Hepatocyte (in vitro differentiated cells): Measurements from ENCODE around the gene CELSR1. TPM values are rescaled to one million over a fixed set of nuclear protein-coding genes. Genes with fewer than 3 reads are reported as not detected.

Experiments
- DNase-seq: peaks from one replicate; pipeline ENCODE4 v3.0.0-alpha.2; 2016; ENCODE audit warnings: low spot score
- H2AFZ ChIP-seq: fragments of 200-600 bp; sonication (generic); 2 replicates; pipeline ENCODE4 v1.6.0; 2016; ENCODE audit warnings: antibody characterized with exemption, mild to moderate bottlenecking
- H3K27ac ChIP-seq: fragments of 200-600 bp; sonication (generic); 2 replicates; pipeline ENCODE4 v1.5.1; 2016; ENCODE audit warnings: mild to moderate bottlenecking
- H3K27me3 ChIP-seq: fragments of 200-600 bp; sonication (generic); 2 replicates; pipeline ENCODE4 v1.6.1; 2016
- H3K36me3 ChIP-seq: fragments of 200-600 bp; sonication (generic); replicated peaks from 2 replicates; pipeline ENCODE4 v1.5.1; 2016; ENCODE audit warnings: low read depth; ENCODE audit not compliant: insufficient read depth
- H3K4me1 ChIP-seq: fragments of 200-600 bp; sonication (generic); 2 replicates; pipeline ENCODE4 v1.5.1; 2016; ENCODE audit warnings: mild to moderate bottlenecking, moderate library complexity; ENCODE audit not compliant: insufficient read depth
- H3K4me2 ChIP-seq: fragments of 200-600 bp; sonication (generic); 2 replicates; pipeline ENCODE4 v1.6.0; 2016
- H3K4me3 ChIP-seq: fragments of 200-600 bp; sonication (generic); 2 replicates; pipeline ENCODE4 v1.5.1; 2016; ENCODE audit warnings: mild to moderate bottlenecking
- H3K79me2 ChIP-seq: fragments of 200-600 bp; sonication (generic); 2 replicates; pipeline ENCODE4 v1.6.0; 2017; ENCODE audit warnings: mild to moderate bottlenecking
- H3K9me2 ChIP-seq: fragments of 200-600 bp; sonication (generic); replicated peaks from 2 replicates; pipeline ENCODE4 v1.6.0; 2017; ENCODE audit warnings: mild to moderate bottlenecking; ENCODE audit not compliant: insufficient read depth
- H3K9me3 ChIP-seq: fragments of 200-600 bp; sonication (generic); 2 replicates; pipeline ENCODE4 v1.5.1; 2016; ENCODE audit warnings: low read depth, mild to moderate bottlenecking
- H4K20me1 ChIP-seq: fragments of 200-600 bp; sonication (generic); 2 replicates; pipeline ENCODE4 v1.6.0; 2016; ENCODE audit warnings: mild to moderate bottlenecking; ENCODE audit not compliant: insufficient read depth, poor library complexity, severe bottlenecking
- EZH2 ChIP-seq: fragments of 200-600 bp; sonication (generic); IDR thresholded peaks from 2 replicates; pipeline ENCODE4 v1.6.1; 2016; ENCODE audit warnings: antibody characterized with exemption, mild to moderate bottlenecking, borderline replicate concordance
- EZH2phosphoT487 ChIP-seq: fragments of 200-600 bp; sonication (generic); IDR thresholded peaks from one replicate; pipeline ENCODE4 v1.6.1; 2018; ENCODE audit warnings: antibody characterized with exemption, mild to moderate bottlenecking, low read depth, moderate library complexity; ENCODE audit not compliant: unreplicated experiment, severe bottlenecking
- WGBS: methylation state at CpG from one replicate; pipeline ENCODE4 v1.1.6; 2016; ENCODE audit warnings: low lambda C conversion rate; ENCODE audit errors: missing lambda C conversion rate; 5-methylcytosine and 5-hydroxymethylcytosine counted together
- polyA plus RNA-seq: library from polyadenylated mRNA; unstranded; fragments of >200 nt; fragmentation: Nextera tagmentation; extraction: Ambion mirVana; gene quantifications from 2 replicates; pipeline ENCODE4 v1.2.1, GENCODE V29; 2016
- total RNA-seq: library from RNA; depleted of rRNA; stranded (reverse); fragments of >200 nt; gene quantifications from 2 replicates; pipeline ENCODE4 v1.2.3, GENCODE V29; 2014
- TF ChIP-seq, protein P1 (sequence below): fragments of 200-600 bp; sonication (generic); IDR thresholded peaks from 2 replicates; pipeline ENCODE4 v1.5.1; 2016; ENCODE audit warnings: antibody characterized with exemption, mild to moderate bottlenecking; ENCODE audit not compliant: poor library complexity

Gene CELSR1
- total and polyA plus RNA-seq, 2 experiments from 2014 or later: 3.0 to 8.7 TPM

DNA sequence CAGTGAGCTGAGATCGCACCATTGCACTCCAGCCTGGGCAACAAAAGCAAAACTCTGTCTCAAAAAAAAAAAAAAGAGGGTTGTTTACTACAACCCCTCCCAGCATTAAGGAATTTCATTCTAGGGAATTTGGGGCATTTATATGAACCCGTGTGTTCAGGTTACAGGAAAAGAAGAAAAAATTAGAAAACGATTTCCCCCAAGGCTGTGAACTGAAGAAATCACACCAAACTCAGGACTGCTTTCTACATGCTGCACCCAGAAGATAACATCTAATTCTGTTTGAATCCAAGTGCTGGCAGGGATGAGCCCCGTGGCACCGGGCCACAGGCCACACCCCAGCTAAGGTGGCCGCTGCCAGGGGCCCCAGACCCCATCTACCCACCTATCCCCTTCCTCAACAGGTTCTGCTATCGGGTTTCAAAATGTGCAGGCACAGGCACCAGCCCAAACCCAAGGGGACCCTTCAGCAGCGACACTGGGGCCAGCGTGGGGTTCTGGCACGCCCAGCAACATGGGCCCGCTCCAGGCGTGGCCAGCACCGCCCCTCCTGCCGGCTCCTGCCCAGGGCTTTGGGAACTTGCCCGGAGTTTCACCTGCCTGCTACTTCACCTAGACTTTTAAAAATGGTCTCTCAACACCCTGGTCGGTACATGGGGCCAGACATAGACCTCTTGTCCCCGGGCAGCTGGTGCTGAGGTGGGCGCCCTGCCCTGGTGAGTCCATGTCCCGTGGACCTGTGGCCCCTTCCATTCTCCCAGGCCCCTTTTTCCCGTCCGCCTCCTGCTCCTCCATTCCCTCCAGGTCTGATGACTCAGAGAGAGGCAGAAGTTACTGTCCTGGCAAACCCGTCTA, 11.8 kb downstream of the CELSR1 start:
- DNase-seq: no peak
- peaks cover 6% of the 10 kb centered on the region for H3K4me1 ChIP-seq
- no peak overlapping the region for H3K4me2 ChIP-seq
- H3K9me2 ChIP-seq: no peaks in the 10 kb centered on the region
- TF ChIP-seq EZH2 (no peak), EZH2phosphoT487 (no peak)
- TF ChIP-seq, protein P1, sequence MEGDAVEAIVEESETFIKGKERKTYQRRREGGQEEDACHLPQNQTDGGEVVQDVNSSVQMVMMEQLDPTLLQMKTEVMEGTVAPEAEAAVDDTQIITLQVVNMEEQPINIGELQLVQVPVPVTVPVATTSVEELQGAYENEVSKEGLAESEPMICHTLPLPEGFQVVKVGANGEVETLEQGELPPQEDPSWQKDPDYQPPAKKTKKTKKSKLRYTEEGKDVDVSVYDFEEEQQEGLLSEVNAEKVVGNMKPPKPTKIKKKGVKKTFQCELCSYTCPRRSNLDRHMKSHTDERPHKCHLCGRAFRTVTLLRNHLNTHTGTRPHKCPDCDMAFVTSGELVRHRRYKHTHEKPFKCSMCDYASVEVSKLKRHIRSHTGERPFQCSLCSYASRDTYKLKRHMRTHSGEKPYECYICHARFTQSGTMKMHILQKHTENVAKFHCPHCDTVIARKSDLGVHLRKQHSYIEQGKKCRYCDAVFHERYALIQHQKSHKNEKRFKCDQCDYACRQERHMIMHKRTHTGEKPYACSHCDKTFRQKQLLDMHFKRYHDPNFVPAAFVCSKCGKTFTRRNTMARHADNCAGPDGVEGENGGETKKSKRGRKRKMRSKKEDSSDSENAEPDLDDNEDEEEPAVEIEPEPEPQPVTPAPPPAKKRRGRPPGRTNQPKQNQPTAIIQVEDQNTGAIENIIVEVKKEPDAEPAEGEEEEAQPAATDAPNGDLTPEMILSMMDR: no peak
- H2AFZ ChIP-seq: no peak overlapping the region
- H3K4me3 ChIP-seq: no peak overlapping the region
- WGBS: 86% methylated on average over 22 of the region's 22 CpGs
- no peaks in the 10 kb centered on the region for H3K36me3 ChIP-seq
- no peaks in the 10 kb centered on the region for H3K9me3 ChIP-seq
- H3K79me2 ChIP-seq: no peaks in the 10 kb centered on the region
- no peak overlapping the region for H3K27ac ChIP-seq
- H3K27me3 ChIP-seq: no peaks in the 10 kb centered on the region
- no peaks in the 10 kb centered on the region for H4K20me1 ChIP-seq

DNA sequence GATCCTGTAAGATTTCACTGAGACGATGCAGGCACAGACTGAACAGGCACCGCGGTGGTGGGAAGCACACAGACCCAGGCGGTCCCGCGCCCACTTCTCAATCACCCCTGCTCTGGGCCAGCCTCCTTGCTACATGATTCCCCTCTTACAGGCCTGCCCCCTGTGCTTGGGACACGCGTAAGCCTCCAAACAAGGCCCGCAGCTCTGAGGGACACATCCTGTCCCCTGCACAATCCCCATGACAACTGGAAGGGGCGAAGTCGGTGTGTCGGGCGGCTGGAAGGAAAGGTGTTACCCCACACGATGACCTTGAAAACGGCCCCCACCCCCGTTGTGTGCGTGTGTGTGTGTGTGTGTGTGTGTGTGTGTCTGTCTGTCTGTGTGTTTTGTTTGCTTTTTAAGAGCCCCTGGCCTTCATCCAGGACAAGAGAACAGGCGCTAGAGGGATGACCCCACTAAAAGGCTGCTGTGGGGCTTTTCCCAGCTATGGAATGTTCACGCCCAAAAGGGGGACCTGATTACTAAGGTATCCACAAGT, 13.1 kb downstream of the CELSR1 start:
- Histone ChIP-seq H3K27me3 (no peaks in the 10 kb centered on the region), H3K4me2 (no peak overlapping the region), H3K27ac (no peak overlapping the region), H3K36me3 (no peaks in the 10 kb centered on the region), H3K79me2 (no peaks in the 10 kb centered on the region), H3K4me3 (no peak overlapping the region), H3K9me2 (no peaks in the 10 kb centered on the region), H4K20me1 (no peaks in the 10 kb centered on the region), H3K4me1 (peaks cover 6% of the 10 kb centered on the region), H2AFZ (no peak overlapping the region), H3K9me3 (no peaks in the 10 kb centered on the region)
- DNase-seq: no peak
- 78% methylated on average over 19 of the region's 19 CpGs for WGBS
- TF ChIP-seq EZH2phosphoT487: no peak
- TF ChIP-seq EZH2: no peak
- TF ChIP-seq, protein P1: no peak

DNA sequence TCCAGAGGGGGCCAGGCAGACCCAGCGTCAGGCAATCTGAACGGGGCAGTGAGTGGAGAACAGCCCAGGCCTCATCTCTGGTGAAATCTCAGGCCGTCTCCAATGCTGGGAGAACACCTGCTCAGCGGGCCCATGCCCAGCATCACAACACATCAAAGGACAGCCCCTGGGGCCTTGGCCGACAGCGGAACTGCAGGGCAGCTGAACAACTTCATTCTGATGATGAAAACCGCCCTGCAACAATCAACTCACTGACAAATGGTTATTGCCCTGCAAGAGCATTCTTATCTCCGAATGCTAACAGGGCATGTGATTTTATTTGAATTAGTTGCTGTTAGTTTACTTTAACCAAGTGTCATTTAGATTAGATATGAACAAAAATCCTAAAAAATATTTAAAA, 14.6 kb downstream of the CELSR1 start:
- Histone ChIP-seq H3K27me3 (no peaks in the 10 kb centered on the region), H2AFZ (no peak overlapping the region), H3K9me3 (no peaks in the 10 kb centered on the region), H3K4me2 (no peak overlapping the region), H3K9me2 (no peaks in the 10 kb centered on the region), H4K20me1 (no peaks in the 10 kb centered on the region), H3K79me2 (no peaks in the 10 kb centered on the region), H3K36me3 (no peaks in the 10 kb centered on the region), H3K4me3 (no peak overlapping the region), H3K27ac (no peak overlapping the region), H3K4me1 (peaks cover 6% of the 10 kb centered on the region)
- TF ChIP-seq EZH2: no peak
- no peak for TF ChIP-seq EZH2phosphoT487
- TF ChIP-seq, protein P1: no peak
- DNase-seq: peak; percentile 68
- 19% methylated on average over 8 of the region's 8 CpGs for WGBS
